Right renal pelvis (tissue), 4 donors: ENCODE measurements around the gene USP11. TPM values are rescaled to one million over a fixed set of nuclear protein-coding genes. Genes with fewer than 3 reads are reported as not detected.
A peak's percentile ranks its signal among the peaks of the same experiment; 100 is the strongest.

Source experiments
- DNase-seq, 4 donors: peaks; one replicate each; pipeline ENCODE4 v3.0.0-alpha.2; 2013; ENCODE audit warnings: low read depth in 4 of 4, low spot score in 3 of 4, missing footprints in 1 of 4
- polyA plus RNA-seq, 4 donors: library from polyadenylated mRNA; unstranded; fragments of 120-200 nt; gene quantifications; one replicate each; pipeline ENCODE4 v1.2.1, GENCODE V29; 2013; ENCODE audit not compliant: insufficient read length in 4 of 4

Gene USP11
- polyA plus RNA-seq: 100 to 1,000 TPM; 116 to 145 (median 132) TPM

GRCh38 chrX:47232803-47233332, at the start of gene USP11:
USP11 (plus strand) TSS chrX:47233009; CDS start chrX:47233044, 35 bp downstream.
- peak in 1 of 4 donors; percentile 46 for DNase-seq

- no peak for DNase-seq
Measured at GRCh38 chrX:47184486-47184885, 48.3 kb upstream of the USP11 start.

GRCh38 chrX:47185241-47185640, 47.6 kb upstream of the USP11 start:
- DNase-seq: no peak

GRCh38 chrX:47186096-47186740, 46.6 kb upstream of the USP11 start:
- no peak for DNase-seq

- no peak for DNase-seq
Measured at GRCh38 chrX:47187106-47187677, 45.6 kb upstream of the USP11 start.

- no peak for DNase-seq
Measured at GRCh38 chrX:47189906-47190305, 42.9 kb upstream of the USP11 start.

GRCh38 chrX:47190445-47191269, 42.2 kb upstream of the USP11 start:
- DNase-seq: peak; percentile 47 to 72 (median 65)

GRCh38 chrX:47191331-47191730, 41.5 kb upstream of the USP11 start:
- no peak for DNase-seq

GRCh38 chrX:47191806-47192401, 40.9 kb upstream of the USP11 start:
- no peak for DNase-seq

GRCh38 chrX:47193475-47194193, 39.2 kb upstream of the USP11 start, which contains the start of gene UBA1:
UBA1 (plus strand) TSS chrX:47193829; CDS start chrX:47198803, 4,974 bp downstream.
- peak; percentile 83 to 91 (median 88) for DNase-seq

- no peak for DNase-seq
Measured at GRCh38 chrX:47194194-47194787, 38.5 kb upstream of the USP11 start.

- no peak for DNase-seq
Measured at GRCh38 chrX:47196098-47196497, 36.7 kb upstream of the USP11 start.

- no peak for DNase-seq
Measured at GRCh38 chrX:47197526-47197925, 35.3 kb upstream of the USP11 start.

GRCh38 chrX:47198026-47198686, 34.7 kb upstream of the USP11 start:
- no peak for DNase-seq

- DNase-seq: no peak
Measured at GRCh38 chrX:47198687-47199080, 34.1 kb upstream of the USP11 start.

GRCh38 chrX:47199286-47199685, 33.5 kb upstream of the USP11 start:
- DNase-seq: no peak

- DNase-seq: no peak
Measured at GRCh38 chrX:47200385-47201150, 32.2 kb upstream of the USP11 start.

- DNase-seq: no peak
Measured at GRCh38 chrX:47201345-47201944, 31.4 kb upstream of the USP11 start.
